Stimulated activated naive CD4-positive, alpha-beta T cell treated with Interleukin-2 at 50 U/mL for 16 hours (primary cell): ENCODE results near the gene OR6B2.
"Not testable (repeated sequence)": the region's sequence is repeated elsewhere in the genome, so short reads cannot be mapped to it uniquely, and the experiment has no call there.

Experiments used
- DNase-seq: peaks from one replicate; lab custom pipeline; 2025; lab: John Stamatoyannopoulos, UW

OR6B2 gene

DNA sequence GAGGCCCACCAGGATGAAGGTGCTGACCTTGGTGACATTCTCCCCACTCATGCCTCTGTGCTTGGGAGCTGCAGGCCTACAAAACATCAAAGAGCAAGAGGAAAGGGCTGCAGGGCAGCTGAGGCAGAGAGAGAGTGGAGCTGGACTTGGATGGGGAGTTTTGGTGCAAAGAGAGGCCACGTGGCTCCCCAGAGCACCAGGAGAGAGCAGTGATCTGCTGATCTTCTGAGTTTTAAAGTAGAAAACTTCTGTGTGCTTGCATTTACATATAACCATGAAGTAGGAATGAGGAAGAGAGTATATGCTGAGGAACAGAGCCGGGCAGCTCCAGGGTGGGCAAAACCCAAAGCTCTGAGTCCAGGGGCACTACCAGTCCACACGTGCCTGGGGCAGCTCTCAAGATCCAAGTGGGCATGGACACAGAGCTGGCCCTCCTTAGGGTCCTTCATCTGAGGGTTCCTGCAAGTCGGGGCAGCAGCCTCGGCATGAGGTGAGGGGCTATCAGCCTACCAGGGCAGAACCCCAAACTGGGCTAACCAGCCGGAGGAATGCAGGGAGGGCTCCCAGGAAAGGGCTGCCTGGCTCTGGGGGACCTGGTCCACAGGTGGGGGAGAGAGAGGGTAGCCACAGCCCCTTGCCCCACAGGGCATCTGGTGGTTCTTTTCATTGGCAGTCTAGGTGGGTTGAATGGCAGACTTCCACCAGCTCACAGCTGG is at the start of gene OR6B2:
Gene OR6B2 (minus strand): TSS at position 51 of the 716 bp plus-strand sequence. CDS start 0 bp downstream, at position 51.
- no peak for DNase-seq

DNA sequence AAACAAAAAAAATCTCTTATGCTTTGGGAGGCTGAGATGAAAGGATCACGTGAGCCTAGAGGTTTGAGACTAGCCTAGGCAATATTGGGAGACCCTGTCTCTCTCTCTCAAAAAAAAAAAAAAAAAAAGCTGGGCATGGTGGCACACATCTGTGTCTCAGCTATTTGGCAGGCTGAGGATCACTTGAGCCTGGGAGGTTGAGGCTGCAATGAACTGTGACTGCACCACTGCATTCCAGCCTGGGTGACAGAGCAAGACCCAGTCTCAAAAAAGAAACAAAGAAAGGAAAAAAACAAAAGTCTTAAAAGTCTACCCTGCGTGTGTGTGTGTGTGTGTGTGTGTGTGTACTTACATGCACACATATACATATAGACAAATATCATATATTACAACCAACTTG is 48.4 kb upstream of the OR6B2 start:
- no peak for DNase-seq

DNA sequence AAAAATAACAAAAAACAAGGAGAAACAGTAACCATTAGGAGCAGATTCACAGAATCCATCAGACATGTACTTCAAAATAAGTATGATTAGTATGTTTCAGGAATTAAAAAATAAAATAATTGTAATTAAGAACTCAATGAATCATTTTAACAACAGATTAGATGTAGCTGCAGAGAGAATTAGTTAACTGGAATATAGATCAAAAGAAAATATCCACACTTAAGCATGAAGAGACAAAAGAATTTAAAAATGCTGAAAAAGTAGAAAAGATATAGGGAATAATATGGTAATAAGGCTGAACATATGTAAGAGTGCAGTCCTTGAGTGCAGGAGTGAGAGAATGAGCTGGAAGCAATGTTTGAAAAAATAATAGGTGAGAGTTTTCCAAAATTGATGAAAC is 47.2 kb upstream of the OR6B2 start:
- no peak for DNase-seq

DNA sequence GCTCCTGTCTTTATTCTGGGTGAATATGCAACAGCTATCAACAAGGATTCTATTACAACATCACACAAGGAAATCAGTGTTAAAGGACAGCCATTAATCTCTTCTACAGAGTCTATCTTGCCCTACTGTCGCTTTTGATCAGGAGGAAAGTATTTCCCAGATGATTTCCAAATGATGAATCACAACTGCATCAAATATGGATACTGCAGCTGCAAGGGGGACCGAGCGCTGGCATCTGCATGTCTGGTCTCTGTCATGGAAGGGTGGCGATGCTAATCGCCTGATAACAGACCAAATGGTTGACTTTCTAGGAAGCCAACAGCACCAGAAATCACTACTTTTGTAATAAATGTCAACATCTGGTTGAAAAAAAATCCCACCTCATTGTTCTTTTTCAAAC is 44.3 kb upstream of the OR6B2 start:
- no peak for DNase-seq

DNA sequence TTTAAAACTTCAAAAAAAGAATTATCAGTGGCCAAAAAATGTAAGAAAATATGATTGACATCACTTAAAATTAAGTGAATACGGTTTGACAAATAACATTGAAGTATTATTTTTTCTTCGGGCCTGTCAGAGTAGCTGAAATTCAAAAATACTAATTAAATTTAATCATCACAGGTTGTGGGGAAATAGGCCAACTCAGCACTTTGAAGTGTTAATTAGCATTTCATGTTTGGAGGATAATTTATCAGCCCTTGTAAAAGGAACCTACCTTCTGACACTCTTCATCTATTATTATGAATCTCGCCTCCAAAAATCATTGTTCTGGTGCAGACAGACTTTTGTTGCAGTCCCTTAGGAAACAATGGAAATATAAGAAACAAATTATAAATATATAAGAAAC is 40.7 kb upstream of the OR6B2 start:
- no peak for DNase-seq

DNA sequence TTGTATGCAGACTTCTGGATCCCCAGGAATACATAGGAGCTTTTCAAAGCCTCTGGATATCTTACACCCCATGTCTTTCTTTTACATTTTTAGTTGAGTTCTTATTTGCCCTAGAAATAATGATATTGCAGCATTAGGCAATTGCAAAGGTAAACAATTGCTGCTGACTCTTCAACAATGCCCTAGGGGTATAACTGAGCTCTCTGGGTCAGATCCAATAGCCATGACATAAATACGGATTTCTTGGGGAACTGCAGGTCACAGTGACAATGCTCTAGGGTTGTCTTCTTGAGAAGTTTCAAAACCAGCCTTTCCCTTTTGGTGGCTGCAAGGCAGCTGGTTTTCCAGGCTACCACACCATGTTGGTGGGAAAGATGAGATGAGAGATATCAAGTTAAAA is 39.6 kb upstream of the OR6B2 start:
- DNase-seq: no peak

DNA sequence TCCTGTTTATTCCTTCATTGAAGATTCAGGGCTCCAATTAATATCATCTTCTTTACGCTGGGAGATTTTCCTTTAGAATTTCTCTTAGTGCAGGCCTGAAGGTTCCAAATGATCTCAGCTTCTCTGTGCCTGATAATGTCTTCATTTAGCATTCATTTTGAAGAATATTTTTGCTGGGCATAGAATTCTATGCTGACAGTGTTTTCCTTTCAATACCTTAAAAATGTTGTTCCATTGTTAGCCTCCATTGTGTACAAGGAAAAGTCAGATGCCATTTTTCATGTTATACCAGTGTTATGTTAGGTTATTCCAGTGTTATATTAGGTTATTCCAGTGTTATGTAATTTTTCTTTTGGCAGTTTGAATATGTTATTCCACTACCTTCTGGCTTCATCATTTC is 38.0 kb upstream of the OR6B2 start:
- no peak for DNase-seq

DNA sequence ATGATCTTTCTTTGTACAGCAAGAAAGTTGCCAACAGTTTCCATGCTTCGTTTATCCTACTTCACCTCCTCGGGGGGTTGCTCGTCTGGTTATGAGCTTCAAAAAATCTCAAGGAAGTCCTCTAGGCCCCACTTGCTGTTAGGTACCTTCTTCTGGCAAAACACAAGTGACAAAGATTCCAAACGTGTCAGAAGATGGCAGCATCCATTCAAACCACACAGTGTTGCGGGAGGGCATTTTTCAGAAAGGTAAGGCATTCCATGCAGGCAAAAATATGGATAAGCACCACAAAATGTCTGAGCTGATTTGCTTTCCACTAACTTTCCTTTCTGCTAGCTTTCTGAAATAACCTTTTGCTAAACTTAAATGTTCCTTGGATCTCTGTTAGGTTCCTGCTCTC is 36.3 kb upstream of the OR6B2 start:
- DNase-seq: no peak

DNA sequence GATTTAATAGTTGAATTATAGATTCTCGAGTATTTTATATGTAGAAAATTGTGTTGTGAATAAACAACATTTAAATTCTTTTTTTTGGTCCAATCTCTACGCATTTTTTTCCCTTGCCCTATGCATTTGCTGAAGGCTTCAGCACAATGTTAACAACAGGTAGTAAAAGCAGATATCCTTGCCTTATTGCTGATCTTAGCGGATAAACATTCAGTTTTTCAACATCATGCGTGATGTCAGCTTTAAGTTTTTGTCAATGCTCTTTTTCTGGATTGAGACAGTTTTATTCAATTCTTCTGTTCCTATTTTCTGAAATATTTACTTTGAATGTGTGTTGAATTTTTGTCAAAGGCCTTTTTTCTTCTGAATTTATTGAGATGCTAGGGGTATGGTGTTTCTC is 34.7 kb upstream of the OR6B2 start:
- DNase-seq: no peak

DNA sequence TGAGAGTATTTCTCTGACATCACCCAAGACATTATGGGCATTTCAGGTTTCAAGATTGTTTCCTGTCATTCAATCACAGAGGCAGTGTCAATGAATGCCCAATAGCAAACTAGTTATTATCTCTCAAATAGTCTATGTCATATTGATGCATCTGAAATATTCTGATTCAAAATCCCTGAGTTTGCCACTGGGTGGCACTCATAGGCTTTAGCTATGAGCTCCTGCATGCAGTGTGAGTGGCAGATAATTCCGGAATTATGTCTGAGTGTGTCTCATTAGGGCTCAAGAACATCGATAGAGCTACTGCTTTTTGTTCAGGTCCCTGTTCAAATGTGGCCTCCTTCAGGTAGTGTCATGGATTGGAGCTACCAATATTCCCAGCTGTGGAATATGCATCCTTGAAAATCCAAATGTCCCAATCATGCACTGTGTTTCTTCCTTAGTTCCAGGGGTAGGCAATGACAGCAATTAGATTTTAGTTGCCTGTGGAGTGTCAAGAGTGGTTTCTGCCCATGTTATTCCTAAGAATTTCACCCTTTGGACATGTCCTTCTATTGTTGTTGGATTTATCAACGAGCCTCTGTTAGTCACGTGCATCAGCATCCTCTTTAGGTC is 30.9 kb upstream of the OR6B2 start:
- DNase-seq: no peak

DNA sequence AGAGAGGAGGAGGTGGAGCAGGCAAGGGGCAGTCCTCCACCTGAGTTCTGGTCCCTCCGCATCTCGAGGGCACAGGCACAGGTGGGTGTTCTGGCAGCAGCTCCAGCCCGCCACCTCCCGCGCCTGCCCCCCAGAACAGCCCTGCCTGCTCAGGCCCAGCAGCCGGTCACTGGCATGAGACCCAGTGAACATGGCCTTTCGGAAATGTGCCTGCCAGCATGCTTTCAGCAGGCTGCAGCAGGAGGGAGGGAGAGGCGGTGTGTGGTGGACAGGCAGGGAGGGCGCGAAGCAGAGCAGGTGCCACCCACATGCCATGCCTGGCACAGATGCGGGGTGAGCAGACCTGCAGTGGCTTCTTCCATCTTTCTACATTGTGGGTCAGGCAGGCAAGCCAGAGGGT is 26.4 kb upstream of the OR6B2 start:
- no peak for DNase-seq

DNA sequence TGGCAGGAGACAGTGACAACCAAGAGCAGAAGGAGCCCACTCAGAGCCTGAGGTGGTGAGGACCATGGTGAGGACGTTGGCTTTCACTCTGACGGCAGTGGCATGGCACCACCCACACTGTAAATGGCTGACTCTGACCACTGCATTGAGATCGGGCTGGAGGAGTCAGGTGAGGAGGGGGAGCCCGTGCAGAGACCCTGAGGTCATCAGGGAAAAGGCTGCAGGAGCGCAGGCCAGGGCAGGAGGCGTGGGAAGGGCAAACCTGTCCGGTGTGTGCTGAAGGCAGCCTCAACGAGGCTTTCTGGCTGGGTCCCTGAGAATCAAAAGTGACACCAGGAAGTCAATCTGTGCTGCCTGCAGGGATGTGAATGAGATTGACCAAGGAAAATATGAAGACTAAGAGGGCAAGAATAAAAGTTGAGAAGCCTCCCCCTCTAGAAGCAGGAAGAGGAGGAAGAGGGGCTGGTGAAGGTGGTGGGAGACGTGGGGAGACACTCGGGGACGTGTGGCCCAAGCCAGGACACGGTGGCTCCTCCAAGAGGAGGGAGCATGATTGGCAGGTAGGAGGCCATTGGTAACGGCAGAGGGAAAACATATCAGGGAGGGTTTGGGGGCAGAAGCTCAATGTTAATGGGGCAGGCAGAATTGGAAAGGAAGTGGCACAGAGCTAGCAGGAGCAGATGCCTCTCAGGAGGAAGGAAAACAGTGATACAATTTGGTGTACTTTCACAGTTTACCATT is 25.1 kb upstream of the OR6B2 start:
- DNase-seq: no peak

DNA sequence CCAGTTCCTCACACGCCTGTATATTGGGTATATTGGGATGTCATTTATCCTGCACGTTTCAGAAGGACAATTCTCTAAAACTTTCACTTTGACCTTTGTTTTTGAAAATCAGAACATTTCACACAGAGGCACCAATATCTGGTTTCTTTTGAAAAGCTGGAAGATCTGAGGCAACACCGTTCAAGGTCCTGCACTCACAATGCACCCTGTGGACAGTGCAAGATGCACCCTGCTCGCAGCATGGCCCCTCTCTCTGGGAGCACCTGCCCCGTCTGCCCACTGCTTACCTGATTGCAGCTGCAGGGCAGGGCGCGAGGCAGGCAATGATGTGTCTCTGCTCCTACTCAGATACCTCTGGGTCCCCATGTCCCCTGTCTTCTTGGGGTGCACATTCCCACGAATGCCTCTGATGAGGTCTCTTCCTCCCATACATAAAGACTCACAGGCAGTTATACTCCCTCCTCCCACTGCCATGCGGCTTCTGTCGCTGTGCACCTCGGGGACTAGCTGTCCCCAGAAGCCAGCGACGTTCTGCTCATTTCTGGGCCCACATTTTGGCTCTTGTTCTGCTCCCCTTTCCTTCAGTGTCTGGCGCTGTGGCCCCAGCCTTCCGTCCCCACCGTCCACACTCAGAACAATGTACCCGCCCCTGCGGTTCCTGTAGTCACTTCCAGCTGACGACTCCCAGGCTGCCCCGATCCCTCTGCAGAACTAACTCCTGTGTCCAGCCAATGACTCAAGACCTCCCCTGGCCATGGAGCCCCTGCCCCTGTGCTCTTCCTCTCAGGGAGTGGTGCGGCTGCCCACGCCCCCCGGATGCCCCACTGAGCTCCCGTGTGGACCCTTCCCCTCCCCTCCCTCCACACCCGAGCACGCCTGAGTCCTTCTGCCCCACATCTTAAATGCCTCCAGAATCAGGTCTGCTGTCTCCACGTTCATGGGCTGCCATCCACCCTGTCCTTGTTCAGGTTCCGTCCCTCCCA is 23.2 kb upstream of the OR6B2 start, which contains the start of gene OR6B3:
Gene OR6B3 (minus strand): TSS at position 349 of the 983 bp plus-strand sequence.
- no peak for DNase-seq

DNA sequence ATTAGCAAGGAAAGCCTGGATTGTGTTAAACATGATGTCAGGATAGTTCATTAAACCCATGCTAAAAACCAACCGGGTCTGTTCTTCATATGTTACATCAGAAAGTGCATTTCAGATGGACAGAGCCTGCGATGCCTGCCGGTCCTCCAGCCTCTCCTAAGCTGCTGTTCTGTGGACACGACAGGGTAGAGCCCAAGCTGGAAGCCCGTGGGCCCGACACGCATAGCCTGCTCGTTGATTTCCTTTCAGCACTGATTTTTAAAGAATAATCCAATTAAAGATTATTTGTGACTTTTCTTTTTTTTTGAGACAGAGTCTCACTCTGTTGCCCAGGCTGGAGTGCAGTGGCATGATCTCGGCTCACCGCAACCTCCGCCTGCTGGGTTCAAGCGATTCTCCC is 22.3 kb upstream of the OR6B2 start:
- no peak for DNase-seq

DNA sequence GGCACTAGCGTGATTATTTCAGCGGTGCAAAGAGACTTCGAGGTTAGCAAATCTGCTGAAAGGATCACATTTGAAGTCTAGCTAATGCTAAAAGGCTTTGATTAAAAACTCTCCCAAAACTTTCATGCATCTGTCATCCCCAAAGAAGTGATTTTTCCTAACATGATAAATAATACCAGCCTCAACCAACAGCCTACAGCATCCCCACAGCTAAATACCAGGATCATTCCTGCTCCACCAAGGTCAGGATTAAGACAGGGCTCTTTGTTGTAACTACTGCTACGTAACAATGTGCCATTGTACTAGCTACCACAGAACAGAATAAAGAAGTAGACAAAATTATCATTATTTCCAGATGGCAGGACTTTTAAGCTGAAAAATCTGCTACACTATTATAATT is 21.5 kb upstream of the OR6B2 start:
- no peak for DNase-seq

DNA sequence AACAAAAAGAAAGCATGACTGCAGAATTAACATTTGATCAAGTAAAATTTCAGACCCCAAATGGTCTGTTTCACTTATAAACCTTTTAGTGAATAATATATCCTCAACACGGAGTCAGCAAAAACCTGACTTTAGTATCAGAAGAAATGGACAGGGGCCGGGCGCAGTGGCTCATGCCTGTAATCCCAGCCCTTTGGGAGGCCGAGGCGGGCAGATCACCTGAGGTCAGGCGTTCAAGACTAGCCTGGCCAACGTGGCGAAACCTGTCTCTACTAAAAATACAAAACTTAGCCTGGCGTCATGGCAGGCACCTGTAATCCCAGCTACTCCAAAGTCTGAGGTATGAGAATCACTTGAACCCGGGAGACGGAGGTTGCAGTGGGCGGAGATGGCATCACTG is 20.0 kb upstream of the OR6B2 start:
- no peak for DNase-seq

DNA sequence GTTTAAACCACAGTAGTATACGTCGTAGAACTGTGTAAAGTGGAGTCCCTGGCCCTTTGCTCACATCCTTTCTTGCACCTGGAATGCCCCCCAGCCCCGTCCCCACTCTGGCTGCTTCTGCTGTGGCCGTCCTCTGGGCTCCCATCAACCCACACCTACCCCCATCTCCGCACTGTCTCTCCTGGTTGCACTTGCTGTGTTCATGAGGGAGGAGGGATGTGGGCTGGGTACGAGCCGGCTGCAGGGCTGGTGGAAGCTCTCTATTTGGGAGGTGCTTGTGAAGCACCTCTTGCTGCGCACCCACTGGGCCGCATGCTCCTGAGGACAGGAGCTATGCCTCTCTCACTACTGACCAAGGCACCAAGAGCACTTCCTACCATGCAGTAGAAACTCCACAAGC is 18.0 kb upstream of the OR6B2 start:
- DNase-seq: no peak

DNA sequence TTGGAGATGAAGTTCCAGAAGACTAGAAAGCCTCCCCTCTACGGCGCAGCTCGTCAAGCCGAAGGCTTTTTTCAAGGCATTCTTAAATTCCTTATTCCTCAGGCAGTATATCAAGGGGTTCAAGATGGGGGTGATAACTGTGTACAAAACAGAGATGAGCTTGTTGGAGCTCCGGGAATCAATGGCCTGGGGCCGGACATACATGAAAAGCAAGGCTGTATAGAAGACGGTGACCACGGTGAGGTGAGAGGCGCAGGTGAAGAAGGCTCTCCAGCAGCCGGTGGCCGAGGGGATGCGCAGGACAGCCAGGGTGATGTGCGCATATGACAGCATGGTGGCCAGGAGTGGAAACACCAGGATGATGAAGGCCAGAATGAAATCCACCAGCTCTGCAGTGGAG is 14.9 kb upstream of the OR6B2 start:
- no peak for DNase-seq

DNA sequence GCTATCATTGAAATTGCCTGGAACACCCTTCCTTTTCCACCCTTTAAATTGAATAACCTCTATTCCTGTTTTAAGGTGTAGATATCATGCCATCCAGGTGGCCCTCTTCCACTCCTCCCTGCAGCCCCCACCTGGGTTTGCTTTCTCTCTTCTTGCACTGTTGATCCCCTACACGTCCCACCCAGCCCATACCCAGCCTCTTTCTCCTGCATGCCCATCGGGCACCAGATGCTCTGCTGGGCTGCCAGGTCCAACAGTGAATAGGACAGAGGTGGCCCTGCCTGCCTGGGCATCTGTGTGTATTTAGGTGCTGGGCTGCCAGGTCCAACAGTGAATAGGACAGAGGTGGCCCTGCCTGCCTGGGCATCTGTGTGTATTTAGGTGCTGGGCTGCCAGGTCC is 13.9 kb upstream of the OR6B2 start:
- DNase-seq: not testable (repeated sequence)

DNA sequence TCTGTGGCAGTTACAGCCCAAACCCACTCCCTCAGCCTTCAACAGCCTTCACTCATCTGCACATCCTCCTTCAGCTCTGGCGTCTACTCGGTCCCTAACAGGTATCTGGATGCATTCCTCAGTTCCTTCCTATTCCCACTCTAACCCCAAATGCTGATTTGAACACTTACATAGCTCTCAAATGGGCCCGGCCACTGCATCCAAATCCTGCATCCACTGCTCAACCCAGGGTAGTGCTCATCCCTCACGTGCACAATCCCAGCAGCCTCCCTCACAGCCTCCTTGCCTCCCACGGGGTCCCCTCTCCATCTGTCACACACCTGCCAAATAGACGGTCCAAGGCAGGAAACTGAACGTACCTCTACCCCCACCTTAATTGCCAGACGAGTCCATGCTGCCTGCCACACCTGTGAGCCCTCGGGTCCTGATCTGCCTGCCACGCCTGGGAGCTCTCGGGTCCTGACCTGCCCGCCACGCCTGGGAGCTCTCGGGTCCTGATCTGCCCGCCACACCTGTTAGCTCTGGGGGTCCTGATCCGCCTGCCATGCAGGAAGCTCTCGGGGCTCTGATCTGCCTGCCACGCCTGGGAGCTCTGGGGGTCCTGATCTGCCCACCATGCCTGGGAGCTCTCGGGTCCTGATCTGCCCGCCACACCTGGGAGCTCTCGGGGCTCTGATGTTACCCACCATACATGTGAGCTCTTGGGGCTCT is 13.2 kb upstream of the OR6B2 start:
- DNase-seq: no peak

DNA sequence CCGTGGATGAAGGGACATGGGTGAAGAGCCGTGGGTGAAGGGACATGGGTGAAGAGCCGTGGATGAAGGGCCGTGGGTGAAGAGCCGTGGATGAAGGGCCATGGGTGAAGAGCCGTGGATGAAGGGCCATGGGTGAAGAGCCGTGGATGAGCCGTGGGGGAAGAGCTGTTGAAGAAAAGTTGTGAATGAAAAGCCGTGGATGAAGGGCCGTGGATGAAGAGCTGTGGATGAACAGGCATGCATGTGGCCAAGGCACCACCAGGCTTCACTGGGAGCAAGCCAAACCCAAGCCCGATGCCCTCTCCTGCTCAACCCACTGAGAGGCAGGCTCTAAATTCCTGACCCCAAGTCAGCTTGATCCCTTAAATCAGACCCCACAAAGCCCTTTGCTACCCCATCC is 12.5 kb upstream of the OR6B2 start:
- no peak for DNase-seq
